ENCODE measurements around the gene IDH1. TPM values are rescaled to one million over a fixed set of nuclear protein-coding genes. Genes with fewer than 3 reads are reported as not detected.
A peak's percentile ranks its signal among the peaks of the same experiment; 100 is the strongest.

The IDH1 gene
- total RNA-seq, result 47.4 TPM

DNA sequence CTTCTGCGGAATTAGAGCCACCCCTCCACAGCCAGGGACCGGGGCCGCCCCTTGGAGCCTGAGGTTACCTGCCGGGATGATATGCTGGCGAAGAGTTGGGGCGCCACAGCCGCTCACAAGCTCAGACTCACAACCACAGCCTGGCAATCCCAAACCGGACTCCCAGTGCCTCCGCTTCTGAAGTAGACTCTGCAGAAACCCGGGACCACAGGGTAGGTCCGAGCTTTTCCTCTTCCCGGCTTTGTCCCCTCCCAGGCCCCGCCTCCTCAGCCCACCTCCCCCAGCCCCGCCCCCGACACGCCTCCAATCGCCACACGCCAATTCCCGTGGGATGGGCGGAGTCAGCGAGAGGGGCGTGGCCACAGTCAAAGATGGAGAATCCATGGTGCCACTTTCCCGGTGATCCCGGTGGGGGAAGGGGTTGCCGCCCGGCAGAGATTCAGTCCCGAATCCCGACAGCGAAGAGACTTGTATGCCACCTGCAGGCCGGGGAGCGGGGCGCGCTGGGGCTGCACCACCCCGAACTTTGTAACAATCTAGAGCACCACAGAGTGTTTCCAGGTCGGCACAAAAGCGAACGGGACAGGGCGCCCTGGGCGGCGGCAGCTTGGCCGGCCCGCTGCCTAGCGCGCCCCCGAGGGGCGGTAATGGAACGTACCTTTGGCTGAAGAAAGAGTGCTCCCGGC, at the start of gene IDH1:
Gene IDH1 (minus strand): TSS at position 201 of the 686 bp plus-strand sequence. CDS start 3,520 bp downstream, outside the sequence.
- Histone ChIP-seq H3K4me3 (peak within 1 kb of the TSS; percentile 82 to 90), H3K27ac (peak within 1 kb of the TSS; percentile 78), H3K36me3 (peaks cover 0 to 12% of the 10 kb centered on the region in 2 donors), H3K27me3 (no peaks in the 10 kb centered on the region), H3K4me1 (peaks cover 29% of the 10 kb centered on the region), H3K9me3 (no peaks in the 10 kb centered on the region)
- intact Hi-C loops (cut with DNase I), result loop anchor here (10.0 kb wide), 1 partner anchor 80 kb away; no protein-coding TSS in a partner anchor
- TF ChIP-seq POLR2AphosphoS5 (IDR thresholded peaks at IDR 0.05; ENCODE audit: insufficient read depth in 1 of 2, low read depth in 1 of 2) (peak; percentile 55 to 65), POLR2A (IDR thresholded peaks at IDR 0.05) (peak in 1 of 2 donors; percentile 38)
- TF ChIP-seq, protein P1, sequence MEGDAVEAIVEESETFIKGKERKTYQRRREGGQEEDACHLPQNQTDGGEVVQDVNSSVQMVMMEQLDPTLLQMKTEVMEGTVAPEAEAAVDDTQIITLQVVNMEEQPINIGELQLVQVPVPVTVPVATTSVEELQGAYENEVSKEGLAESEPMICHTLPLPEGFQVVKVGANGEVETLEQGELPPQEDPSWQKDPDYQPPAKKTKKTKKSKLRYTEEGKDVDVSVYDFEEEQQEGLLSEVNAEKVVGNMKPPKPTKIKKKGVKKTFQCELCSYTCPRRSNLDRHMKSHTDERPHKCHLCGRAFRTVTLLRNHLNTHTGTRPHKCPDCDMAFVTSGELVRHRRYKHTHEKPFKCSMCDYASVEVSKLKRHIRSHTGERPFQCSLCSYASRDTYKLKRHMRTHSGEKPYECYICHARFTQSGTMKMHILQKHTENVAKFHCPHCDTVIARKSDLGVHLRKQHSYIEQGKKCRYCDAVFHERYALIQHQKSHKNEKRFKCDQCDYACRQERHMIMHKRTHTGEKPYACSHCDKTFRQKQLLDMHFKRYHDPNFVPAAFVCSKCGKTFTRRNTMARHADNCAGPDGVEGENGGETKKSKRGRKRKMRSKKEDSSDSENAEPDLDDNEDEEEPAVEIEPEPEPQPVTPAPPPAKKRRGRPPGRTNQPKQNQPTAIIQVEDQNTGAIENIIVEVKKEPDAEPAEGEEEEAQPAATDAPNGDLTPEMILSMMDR (IDR thresholded peaks at IDR 0.05), result no peak
- peak in 1 of 2 donors; percentile 93 for DNase-seq (ENCODE audit: extremely low spot score in 2 of 2)

DNA sequence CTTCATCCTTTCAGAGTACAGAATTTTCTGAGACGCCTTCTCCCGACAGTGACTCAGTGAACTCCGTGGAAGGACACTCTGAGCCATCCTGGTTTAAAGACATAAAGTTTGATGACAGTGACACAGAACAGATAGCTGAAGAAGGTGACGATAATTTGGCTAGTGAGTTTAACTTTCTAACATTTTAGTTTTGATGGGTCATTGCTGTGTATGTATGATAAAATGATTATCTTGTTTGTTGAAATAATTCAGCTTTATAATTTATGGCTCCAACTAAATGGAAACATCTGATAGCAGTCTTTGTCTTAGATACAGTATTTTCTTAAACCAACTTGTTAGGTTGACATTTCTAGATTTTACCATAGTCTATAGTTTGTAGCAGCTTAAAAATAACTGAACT, 49.3 kb upstream of the IDH1 start:
- no peak overlapping the region for H3K4me3 ChIP-seq
- no peaks in the 10 kb centered on the region for H3K4me1 ChIP-seq
- H3K27ac ChIP-seq, result no peak overlapping the region
- H3K9me3 ChIP-seq, result no peaks in the 10 kb centered on the region
- peaks cover 4 to 48% of the 10 kb centered on the region in 2 donors for H3K36me3 ChIP-seq
- no peak for DNase-seq (ENCODE audit: extremely low spot score in 2 of 2)
- H3K27me3 ChIP-seq, result no peaks in the 10 kb centered on the region
- TF ChIP-seq, protein P1 (IDR thresholded peaks at IDR 0.05), result no peak
- no peak for TF ChIP-seq POLR2A (IDR thresholded peaks at IDR 0.05)
- TF ChIP-seq POLR2AphosphoS5 (IDR thresholded peaks at IDR 0.05; ENCODE audit: insufficient read depth in 1 of 2, low read depth in 1 of 2), result no peak
- intact Hi-C loops (cut with DNase I), result no loop called here

DNA sequence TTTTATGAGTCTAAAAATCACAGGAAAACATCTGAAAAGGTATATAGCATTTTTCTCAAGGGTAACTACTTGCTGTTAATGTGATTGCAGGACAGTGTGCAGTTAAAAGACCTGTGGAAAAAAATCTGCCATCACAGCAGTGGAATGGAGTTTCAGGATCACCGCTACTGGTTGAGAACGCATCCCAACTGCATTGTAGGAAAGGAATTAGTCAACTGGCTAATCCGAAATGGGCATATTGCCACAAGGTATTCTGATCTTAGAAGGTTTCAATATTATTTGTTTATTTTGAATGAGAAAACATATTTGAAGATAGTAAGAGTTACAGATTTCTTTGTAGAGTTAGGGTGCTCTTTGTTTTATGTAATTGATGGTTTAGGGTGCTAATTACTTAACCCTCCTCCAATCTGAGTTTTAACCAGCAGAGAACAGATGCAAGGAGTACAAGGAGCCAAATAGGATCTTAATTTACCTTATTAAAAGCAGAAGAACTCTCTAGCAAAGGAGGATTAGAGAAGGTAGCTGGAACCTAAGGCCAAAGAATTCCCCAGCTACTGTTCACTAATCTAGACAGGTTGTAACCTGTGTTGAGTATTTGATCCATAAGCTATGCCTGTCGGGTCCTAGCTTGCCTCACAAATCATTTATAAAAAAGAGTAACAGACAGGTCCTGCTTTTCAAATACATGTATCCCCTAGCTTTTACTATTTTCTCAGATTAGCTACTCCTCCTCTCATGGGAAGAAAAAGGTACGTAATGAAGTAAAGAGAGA, 46.2 kb upstream of the IDH1 start:
- Histone ChIP-seq H3K4me3 (no peak overlapping the region), H3K36me3 (peaks cover 4 to 59% of the 10 kb centered on the region in 2 donors), H3K9me3 (no peaks in the 10 kb centered on the region), H3K27me3 (no peaks in the 10 kb centered on the region), H3K4me1 (no peaks in the 10 kb centered on the region), H3K27ac (no peak overlapping the region)
- no peak for DNase-seq (ENCODE audit: extremely low spot score in 2 of 2)
- TF ChIP-seq, protein P1 (IDR thresholded peaks at IDR 0.05), result no peak
- TF ChIP-seq POLR2AphosphoS5 (IDR thresholded peaks at IDR 0.05; ENCODE audit: insufficient read depth in 1 of 2, low read depth in 1 of 2) (no peak), POLR2A (IDR thresholded peaks at IDR 0.05) (no peak)
- intact Hi-C loops (cut with DNase I), result no loop called here

DNA sequence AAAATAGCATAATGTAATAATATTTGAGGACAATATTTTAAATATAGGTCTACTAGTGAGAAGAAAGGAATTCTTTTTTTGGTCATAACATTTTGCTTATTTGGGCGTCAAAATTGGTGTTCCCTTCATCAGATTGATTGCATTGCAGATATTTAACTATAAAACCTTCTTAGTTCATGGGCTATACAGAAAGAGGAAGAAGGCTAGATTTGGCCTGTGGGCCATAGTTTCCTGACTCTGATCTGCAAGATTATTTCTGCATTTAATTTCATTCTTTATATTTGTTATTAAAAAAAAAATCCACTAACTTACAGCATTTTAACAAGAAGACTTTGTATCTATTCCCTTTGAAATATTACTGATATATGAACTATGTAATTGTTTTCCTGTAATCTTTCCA, 43.1 kb upstream of the IDH1 start:
- intact Hi-C loops (cut with DNase I), result no loop called here

More for the DNA sequence above, 43.1 kb upstream of the IDH1 start:
- DNase-seq (ENCODE audit: extremely low spot score in 2 of 2), result no peak
- Histone ChIP-seq H3K9me3 (no peaks in the 10 kb centered on the region), H3K27ac (no peak overlapping the region), H3K4me1 (no peaks in the 10 kb centered on the region), H3K4me3 (no peak overlapping the region), H3K27me3 (no peaks in the 10 kb centered on the region), H3K36me3 (peaks cover 0 to 38% of the 10 kb centered on the region in 2 donors)
- TF ChIP-seq POLR2A (IDR thresholded peaks at IDR 0.05) (no peak), POLR2AphosphoS5 (IDR thresholded peaks at IDR 0.05; ENCODE audit: insufficient read depth in 1 of 2, low read depth in 1 of 2) (no peak)
- TF ChIP-seq, protein P1 (IDR thresholded peaks at IDR 0.05), result no peak

Measured in vagina (tissue), 2 donors.